ENCODE measurements around the gene RAP1GAP2.

The RAP1GAP2 gene

GRCh38 chr17:2863204-2863603, 67.0 kb downstream of the RAP1GAP2 start:
- H3K27ac ChIP-seq (ENCODE audit: low read length) = no peak overlapping the region
- no peak overlapping the region for H3K4me2 ChIP-seq (ENCODE audit: insufficient read depth, low read length)
- H3K9me3 ChIP-seq (ENCODE audit: insufficient read depth, low read length, severe bottlenecking) = no peaks in the 10 kb centered on the region
- H2AFZ ChIP-seq (ENCODE audit: low read depth, low read length) = no peak overlapping the region
- H3K36me3 ChIP-seq (ENCODE audit: insufficient read depth, low read length) = no peaks in the 10 kb centered on the region
- H3K4me1 ChIP-seq (ENCODE audit: insufficient read depth, low read length) = no peaks in the 10 kb centered on the region
- DNase-seq (no peak), ATAC-seq (ENCODE audit: insufficient read depth, low read depth) (no peak)
- TF ChIP-seq EZH2 (IDR thresholded peaks at IDR 0.05; ENCODE audit: borderline replicate concordance, low read depth, low read length, severe bottlenecking) (no peak), CTCF (IDR thresholded peaks at IDR 0.05; ENCODE audit: borderline replicate concordance, extremely low read depth, low read length, poor library complexity, severe bottlenecking) (no peak)
- H3K27me3 ChIP-seq (ENCODE audit: insufficient read depth, low read length, poor library complexity) = no peaks in the 10 kb centered on the region
- no peaks in the 10 kb centered on the region for H4K20me1 ChIP-seq (ENCODE audit: insufficient read depth, low read length)
- H3K4me3 ChIP-seq (ENCODE audit: low read depth in 1 of 2, low read length in 2 of 2) = no peak overlapping the region
- H3K9ac ChIP-seq (ENCODE audit: low read depth, low read length) = no peak overlapping the region
- no peaks in the 10 kb centered on the region for H3K79me2 ChIP-seq (ENCODE audit: insufficient read depth, low read length)

GRCh38 chr17:2865228-2865627, 69.0 kb downstream of the RAP1GAP2 start:
- Histone ChIP-seq H3K36me3 (ENCODE audit: insufficient read depth, low read length) (no peaks in the 10 kb centered on the region), H3K4me2 (ENCODE audit: insufficient read depth, low read length) (no peak overlapping the region), H3K79me2 (ENCODE audit: insufficient read depth, low read length) (no peaks in the 10 kb centered on the region), H2AFZ (ENCODE audit: low read depth, low read length) (no peak overlapping the region), H3K4me3 (ENCODE audit: low read depth in 1 of 2, low read length in 2 of 2) (no peak overlapping the region), H3K27me3 (ENCODE audit: insufficient read depth, low read length, poor library complexity) (no peaks in the 10 kb centered on the region), H3K9me3 (ENCODE audit: insufficient read depth, low read length, severe bottlenecking) (no peaks in the 10 kb centered on the region), H3K27ac (ENCODE audit: low read length) (no peak overlapping the region), H4K20me1 (ENCODE audit: insufficient read depth, low read length) (no peaks in the 10 kb centered on the region), H3K4me1 (ENCODE audit: insufficient read depth, low read length) (no peaks in the 10 kb centered on the region), H3K9ac (ENCODE audit: low read depth, low read length) (no peak overlapping the region)
- TF ChIP-seq EZH2 (IDR thresholded peaks at IDR 0.05; ENCODE audit: borderline replicate concordance, low read depth, low read length, severe bottlenecking) (no peak), CTCF (IDR thresholded peaks at IDR 0.05; ENCODE audit: borderline replicate concordance, extremely low read depth, low read length, poor library complexity, severe bottlenecking) (no peak)
- ATAC-seq (ENCODE audit: insufficient read depth, low read depth) (no peak), DNase-seq (no peak)

GRCh38 chr17:2867441-2868424, 71.5 kb downstream of the RAP1GAP2 start:
- Histone ChIP-seq H3K27ac (ENCODE audit: low read length) (no peak overlapping the region), H3K4me1 (ENCODE audit: insufficient read depth, low read length) (no peaks in the 10 kb centered on the region), H3K36me3 (ENCODE audit: insufficient read depth, low read length) (no peaks in the 10 kb centered on the region), H2AFZ (ENCODE audit: low read depth, low read length) (no peak overlapping the region), H3K79me2 (ENCODE audit: insufficient read depth, low read length) (no peaks in the 10 kb centered on the region), H3K9me3 (ENCODE audit: insufficient read depth, low read length, severe bottlenecking) (no peaks in the 10 kb centered on the region), H4K20me1 (ENCODE audit: insufficient read depth, low read length) (no peaks in the 10 kb centered on the region), H3K4me2 (ENCODE audit: insufficient read depth, low read length) (no peak overlapping the region), H3K27me3 (ENCODE audit: insufficient read depth, low read length, poor library complexity) (no peaks in the 10 kb centered on the region), H3K9ac (ENCODE audit: low read depth, low read length) (no peak overlapping the region), H3K4me3 (ENCODE audit: low read depth in 1 of 2, low read length in 2 of 2) (no peak overlapping the region)
- TF ChIP-seq EZH2 (IDR thresholded peaks at IDR 0.05; ENCODE audit: borderline replicate concordance, low read depth, low read length, severe bottlenecking) (no peak), CTCF (IDR thresholded peaks at IDR 0.05; ENCODE audit: borderline replicate concordance, extremely low read depth, low read length, poor library complexity, severe bottlenecking) (no peak)
- ATAC-seq (ENCODE audit: insufficient read depth, low read depth) (no peak), DNase-seq (no peak)

Data from DND-41 (cell line).